ENCODE results near the gene GDF9.
"Not testable (repeated sequence)": the region's sequence is repeated elsewhere in the genome, so short reads cannot be mapped to it uniquely, and the experiment has no call there.

The GDF9 gene

GRCh38 chr5:132871459-132872284 is 5.4 kb upstream of the GDF9 start:
- DNase-seq = no peak

- DNase-seq = no peak
Measured at GRCh38 chr5:132870801-132871200, 4.5 kb upstream of the GDF9 start.

GRCh38 chr5:132868754-132869153 is 2.5 kb upstream of the GDF9 start:
- no peak for DNase-seq

DNA sequence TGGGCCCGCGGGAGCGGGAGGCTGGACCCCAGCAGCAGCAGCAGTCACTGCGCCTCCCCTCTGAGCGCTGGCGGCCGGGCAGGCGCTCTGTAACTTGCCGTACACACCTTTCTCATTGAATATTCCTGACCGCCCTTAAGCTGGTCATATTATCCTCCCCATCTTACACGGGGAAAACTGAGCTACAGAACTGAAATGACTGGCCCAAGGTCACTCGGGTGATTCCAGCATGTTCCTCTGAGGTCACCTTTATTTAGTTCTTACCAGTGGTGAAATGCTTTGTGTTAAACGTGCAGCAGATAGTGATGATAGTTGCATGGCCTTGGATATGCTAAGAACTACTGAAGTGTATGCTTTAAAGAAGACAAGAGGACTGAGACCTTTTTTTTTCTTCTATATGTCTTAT is 780 bp upstream of the GDF9 start:
- DNase-seq = no peak

- DNase-seq = no peak
Measured at GRCh38 chr5:132865668-132866341, 464 bp downstream of the GDF9 start.

DNA sequence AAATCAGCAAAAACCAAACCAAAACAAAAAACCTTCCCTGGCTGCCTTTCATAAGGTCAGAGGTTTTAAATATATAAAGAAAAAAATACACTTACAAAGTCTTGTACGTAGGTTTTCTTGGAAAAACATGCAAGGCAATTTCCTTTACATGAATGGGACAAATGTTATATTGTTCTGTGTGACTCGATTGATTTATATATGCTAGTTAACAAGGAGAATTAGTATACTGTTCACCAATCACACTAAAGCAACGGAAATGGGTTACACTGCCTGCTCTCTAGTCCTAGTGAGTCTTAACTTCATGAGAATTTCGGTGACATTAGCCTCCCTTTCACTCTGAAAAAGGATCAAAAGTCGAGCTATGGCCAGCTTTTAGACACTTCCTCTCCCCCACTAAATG is 5.5 kb downstream of the GDF9 start:
- DNase-seq = no peak

- DNase-seq = peak; percentile 28
Measured at GRCh38 chr5:132859889-132860437, 6.3 kb downstream of the GDF9 start.

GRCh38 chr5:132856011-132856410 is 10.3 kb downstream of the GDF9 start:
- DNase-seq = no peak

DNA sequence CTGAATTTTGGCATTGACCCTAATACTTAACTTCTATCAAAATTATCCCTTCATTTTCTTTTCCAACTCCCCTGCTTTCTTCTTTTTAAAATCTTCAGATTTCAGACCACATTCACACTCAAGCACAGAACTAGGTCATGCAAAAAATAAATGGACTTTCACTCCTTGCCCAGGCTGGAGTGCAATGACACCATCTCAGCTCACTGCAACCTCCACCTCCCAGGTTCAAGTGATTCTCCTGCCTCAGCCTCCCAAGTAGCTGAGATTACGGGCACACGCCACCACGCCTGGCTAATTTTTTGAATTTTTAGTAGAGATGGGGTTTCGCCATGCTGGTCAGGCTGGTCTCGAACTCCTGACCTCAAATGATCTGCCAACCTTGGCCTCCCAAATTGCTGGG is 11.3 kb downstream of the GDF9 start:
- not testable (repeated sequence) for DNase-seq

- DNase-seq = no peak
Measured at GRCh38 chr5:132854301-132854700, 12.0 kb downstream of the GDF9 start.

DNA sequence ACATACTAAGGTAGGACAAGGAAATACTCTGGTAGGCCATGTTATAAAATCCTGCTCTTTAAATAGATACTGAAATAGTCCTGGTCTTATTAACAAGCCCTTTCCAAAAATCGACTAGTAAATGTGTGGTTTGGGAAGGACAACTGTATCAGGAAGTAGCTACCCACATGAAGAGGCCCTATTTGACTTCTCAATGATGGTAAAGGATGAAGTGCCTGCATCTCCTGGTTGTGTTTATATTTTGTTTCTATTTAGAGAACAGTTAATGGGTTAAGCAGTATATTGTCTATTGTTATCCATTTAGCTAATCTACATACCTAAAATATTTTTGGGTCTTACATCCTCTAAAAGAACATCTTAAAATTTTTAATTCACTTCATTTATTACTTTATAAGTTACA is 12.5 kb downstream of the GDF9 start:
- DNase-seq = no peak

DNA sequence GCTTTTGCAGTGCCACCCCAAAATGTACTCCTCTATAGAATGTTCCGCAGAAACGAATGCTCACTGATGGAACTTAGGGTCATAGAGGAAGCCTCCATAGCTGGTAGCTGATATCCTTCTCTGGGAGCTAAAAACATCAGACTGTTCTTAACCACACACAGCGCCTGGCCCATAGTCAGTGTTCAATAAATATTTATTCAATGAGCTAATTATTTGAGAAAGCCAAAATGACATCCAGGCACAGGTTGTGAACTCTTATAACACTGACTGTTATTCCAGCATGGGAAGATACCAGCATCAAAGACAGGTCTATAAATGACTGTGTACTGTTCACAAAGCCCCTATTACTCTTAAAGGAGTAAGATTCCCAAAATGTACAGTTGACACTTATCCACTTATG is 12.9 kb downstream of the GDF9 start:
- DNase-seq = no peak

DNA sequence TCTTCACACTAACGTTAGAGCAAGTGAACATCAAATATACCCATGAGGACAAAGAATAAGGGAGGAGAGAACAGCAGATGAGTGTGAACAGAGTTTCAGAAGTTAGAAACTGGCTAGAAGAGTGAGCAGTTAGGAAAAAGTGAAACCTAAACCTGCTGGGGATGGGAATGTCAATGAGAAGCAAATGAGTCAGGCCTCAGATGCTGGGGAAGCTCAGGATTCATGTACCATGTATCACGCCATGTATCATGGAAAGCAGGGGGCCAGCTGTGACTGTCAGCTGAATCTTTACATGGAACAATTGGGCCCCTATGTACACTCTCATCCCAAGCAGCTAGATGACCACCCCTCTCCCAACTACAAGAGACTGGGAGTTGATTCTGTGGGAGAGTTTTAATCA is 16.2 kb downstream of the GDF9 start:
- DNase-seq = peak; percentile 70

DNA sequence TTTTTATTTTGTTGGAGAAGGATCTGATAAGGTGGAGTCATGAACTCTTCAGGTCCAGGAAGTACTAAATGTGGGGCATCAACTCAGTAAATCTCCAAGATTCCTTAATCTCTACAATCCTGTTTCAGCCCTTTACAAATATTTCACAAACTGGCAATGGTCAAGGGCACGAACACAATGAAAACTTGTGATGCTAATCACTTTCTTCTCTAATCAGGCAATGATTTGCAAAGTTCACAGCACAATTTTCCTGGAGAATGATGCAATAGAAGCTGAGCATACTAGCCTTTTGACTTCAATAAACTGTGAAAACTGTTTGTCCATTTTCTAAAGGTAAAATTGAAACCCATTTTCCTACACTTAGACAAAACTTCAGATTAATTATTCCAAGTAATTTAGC is 16.9 kb downstream of the GDF9 start:
- no peak for DNase-seq

GRCh38 chr5:132848270-132848669 is 18.0 kb downstream of the GDF9 start:
- no peak for DNase-seq

DNA sequence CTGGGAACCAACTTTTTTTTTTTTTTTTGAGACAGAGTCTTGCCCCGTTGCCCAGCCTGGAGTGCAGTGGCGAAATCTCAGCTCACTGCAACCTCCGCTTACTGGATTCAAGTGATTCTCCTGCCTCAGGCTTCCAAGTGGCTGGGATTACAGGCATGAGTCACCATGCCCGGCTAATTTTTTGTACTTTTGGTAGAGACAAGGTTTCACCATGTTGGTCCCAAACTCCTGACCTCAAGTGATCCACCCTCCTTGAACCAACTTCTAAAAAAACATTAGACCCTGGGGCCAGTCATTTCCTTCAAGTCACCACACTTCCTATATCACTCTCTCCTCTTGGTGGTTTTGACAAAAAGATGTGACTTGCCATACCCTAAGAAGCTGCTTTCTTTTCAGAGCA is 25.0 kb downstream of the GDF9 start:
- DNase-seq = peak; percentile 38

DNA sequence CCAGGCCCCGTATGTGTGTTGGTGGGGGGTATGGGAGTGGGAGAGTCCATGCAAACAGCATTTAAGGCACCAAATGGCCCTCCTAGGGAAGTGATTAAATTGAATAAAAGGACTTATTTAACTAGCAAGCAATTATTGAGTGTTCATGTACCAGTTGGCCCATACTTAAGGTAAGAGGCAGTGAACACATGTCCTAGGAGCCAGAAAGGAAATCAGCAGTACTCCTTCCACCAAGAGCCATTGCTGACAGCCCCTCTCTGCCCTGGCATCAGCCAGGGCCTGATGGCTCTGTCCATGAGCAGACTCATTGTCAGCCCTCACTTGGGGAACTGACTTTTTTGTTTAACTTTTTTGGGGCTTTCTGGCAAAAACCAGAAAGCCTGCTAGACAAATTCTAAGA is 25.4 kb downstream of the GDF9 start:
- no peak for DNase-seq

GRCh38 chr5:132840313-132840712 is 26.0 kb downstream of the GDF9 start:
- no peak for DNase-seq

GRCh38 chr5:132839426-132840301 is 26.6 kb downstream of the GDF9 start:
- peak; percentile 49 for DNase-seq

DNA sequence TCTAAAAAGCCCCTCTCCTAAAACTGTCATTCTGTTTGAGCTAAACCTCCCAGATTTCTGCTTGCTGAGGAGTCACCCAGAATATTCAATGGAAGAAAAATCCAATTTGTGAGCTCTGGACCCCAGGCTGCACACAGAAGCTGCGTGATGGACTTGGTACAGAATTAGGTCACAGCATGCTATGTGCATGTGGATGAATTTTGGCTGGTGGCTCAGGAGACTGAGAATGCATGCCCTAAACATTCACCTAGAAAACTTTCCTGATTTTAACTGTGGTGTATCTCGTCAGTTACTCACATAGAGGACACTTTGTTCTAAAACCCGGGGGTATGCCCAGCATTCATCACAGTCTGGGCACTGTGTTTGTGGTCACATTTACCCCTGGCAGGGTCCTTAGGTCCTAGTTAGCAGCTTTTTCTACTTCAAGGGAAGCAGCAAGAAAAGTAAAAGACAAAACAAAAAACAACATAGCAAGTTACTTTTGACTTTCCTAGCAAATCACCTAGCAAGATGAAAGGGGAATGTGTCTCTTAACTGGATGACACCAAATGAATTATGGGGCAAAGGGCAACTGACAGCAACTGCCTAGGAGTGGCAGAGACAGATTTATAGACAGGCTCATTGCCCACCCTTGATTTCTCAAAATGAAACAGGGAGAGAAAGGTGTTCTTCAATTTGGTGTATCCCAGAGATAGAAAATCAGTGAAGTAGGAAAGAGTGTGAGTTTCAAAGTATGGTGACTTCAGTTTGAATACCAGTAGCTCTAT is 27.6 kb downstream of the GDF9 start:
- DNase-seq = no peak

GRCh38 chr5:132837868-132838267 is 28.4 kb downstream of the GDF9 start:
- no peak for DNase-seq

DNA sequence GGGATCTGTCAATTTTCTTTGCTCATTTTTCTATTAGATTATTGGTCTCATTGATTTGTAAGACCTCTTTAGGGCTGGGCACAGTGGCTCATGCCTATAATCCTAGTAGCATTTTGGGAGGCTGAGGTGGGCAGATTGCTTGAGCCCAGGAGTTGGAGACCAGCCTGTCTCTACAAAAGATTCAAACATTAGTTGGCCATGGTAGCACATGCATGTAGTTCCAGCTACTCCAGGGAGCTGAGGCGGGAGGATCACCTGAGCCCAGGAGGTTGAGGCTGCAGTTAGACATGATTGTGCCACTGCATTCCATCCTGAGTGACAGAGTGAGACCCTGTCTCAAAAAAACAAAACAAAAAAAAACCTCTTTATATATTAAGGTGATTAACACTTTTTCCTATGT is 29.4 kb downstream of the GDF9 start:
- DNase-seq = no peak

Data from HCEC 1CT (cell line).